HG02571 (cell line): ENCODE results near the gene EPHA2.

Source experiments
- ATAC-seq: cut with Tn5 transposase; IDR thresholded peaks from one replicate; pipeline ENCODE4 v1.9.1; 2021; ENCODE audit warnings: mild to moderate bottlenecking, moderate library complexity; ENCODE audit not compliant: unreplicated experiment

EPHA2 gene

DNA sequence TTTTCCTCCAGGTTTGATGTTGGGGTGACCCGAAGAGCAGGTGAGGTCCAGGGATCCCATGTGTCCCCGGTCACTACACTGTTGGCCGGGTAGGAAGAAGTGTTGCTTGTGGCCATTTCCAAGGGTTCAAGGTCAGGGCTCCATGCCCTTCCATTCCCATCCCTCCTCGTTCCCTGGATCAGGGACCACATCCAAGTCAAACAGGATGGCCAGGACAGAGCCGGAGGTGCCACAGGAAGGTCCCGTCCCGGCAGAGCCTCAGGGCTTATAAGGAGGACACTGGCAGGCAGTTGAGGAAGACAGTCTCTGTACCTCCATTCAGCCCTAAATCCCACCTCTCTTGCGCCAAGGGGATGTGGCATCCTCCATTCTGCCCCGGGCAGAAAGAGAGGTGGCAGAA lies 60.4 kb downstream of the EPHA2 start:
- ATAC-seq = no peak

DNA sequence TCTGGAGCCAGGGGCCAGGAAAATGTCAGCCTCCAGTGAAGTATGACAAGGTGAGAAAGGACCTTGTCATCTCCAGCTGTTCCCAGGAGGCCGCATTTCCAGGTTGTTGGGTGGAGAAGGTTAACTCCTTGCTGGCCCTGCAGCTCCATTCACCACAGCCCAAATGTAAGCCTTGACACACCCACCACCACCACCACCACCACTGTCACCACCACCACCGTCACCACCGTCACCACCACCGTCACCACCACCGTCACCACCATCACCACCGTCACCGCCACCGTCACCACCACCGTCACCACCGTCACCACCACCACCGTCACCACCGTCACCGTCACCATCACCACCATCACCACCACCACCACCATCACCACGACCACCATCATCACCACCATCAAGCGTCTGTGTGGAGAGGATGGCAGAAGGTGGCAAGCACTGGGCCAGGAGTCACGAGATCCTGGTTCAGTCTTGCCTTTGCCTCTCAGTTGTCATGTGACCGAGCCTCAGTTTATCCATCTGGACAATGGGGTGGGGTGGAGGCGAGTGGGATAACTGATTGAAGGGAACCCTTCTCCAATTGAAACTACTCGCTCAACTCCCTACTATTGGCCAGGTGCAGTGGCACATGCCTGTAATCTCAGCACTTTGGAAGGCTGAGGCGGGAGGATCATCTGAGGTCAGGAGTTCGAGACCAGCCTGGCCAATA lies 61.3 kb downstream of the EPHA2 start:
- no peak for ATAC-seq

DNA sequence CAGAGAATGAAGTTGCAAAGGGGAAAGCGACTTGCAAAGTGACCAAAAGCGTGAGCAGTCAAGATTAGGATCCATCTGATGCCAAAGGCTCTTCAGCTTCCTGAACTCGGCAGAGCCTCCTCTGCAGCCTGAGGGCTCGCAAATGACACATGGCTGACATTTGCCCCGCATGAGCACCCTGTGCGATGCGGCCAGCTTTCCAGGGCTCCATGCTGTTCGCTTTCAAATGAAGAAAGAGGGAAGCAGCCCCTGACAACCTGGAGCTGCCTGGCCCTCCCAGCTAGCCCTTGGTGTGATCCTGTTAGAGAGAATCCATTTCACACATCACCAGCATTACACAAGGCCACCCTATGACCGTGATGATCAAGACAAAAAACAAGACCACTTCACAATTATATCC lies 62.3 kb downstream of the EPHA2 start:
- ATAC-seq = no peak

DNA sequence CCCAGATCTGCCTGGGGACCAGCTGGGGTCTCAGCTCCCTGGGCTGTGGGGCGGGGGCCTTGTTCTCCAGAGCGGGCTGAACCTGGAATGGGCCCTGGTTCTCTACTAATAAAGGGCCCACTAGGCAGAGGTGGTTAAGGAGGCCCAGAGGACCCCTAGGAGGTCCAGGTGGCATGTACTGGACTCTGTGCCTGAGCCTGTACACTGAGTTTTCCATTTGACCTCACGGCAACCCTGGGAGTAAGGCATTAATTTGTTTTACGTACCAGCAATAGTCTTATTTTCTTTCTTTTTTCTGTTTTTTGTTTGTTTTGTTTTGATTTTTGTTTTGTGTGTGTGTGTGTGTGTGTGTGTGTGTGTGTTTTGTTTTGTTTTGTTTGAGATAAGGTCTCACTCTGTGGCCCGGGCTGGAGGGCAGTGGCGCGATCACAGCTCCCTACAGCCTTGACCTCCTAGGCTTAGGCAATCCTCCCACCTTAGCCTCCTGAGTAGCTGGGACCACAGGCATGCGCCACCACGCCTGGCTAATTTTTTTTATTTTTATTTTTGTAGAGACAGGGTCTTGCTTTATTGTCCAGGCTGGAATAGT lies 62.9 kb downstream of the EPHA2 start:
- no peak for ATAC-seq

DNA sequence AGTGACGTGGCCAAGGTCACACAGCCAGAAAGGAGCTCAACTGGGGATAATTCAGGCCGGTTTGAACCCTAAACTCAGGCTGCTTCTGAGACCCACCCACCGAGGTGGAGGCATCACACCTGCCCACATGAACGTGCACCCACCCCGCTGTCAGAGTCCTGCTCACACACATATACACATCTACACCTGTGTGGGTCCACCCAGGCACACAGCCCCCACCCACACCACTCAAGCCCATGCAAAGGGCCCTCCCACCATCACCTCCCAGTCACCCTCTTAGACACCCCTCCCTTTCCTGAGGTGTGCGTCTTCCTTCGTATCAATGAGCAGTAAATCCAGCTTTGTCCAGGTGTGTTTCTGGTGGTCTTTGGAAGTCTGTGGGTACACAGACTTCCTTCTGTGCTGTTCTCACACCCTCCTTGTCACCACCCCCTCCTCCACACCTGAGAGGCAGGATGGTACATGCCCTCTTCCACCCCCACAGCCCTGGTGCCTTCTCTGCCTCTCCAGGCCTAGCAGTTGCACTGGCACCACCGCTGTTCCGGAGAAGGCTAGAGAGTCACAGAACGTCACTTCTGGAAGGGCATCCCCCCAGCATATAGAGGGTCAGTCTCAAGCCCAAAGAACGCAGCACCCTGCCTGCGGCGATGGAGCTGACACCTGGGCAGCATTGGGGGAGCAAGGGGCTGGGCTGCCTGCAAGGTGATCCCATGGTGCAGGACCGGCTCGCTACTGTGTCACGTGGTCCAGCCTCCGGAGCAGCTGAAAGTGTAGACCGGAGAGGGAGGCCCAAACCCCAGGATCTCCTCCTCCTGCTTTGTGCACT lies 63.6 kb downstream of the EPHA2 start:
- ATAC-seq = no peak

DNA sequence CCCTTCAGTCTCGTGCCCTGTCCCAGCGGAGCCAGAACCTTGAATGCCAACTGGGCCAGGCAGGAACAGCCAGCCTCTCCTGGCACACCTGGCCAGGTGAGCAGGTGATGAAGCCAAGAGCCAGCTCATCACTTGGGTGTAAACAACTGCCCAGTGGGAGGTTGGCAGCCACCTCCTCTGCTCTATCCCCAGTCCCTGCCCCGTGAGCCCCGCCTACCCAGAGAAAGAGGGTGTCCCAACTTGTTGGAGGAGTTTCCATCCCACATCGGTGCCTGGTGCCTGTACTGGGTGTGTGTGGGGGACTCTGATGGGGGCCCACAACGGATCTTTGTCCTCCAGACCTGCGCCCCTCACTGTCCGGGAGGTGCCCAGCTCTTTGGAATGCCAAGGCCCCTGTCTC lies 64.6 kb downstream of the EPHA2 start:
- ATAC-seq = no peak

DNA sequence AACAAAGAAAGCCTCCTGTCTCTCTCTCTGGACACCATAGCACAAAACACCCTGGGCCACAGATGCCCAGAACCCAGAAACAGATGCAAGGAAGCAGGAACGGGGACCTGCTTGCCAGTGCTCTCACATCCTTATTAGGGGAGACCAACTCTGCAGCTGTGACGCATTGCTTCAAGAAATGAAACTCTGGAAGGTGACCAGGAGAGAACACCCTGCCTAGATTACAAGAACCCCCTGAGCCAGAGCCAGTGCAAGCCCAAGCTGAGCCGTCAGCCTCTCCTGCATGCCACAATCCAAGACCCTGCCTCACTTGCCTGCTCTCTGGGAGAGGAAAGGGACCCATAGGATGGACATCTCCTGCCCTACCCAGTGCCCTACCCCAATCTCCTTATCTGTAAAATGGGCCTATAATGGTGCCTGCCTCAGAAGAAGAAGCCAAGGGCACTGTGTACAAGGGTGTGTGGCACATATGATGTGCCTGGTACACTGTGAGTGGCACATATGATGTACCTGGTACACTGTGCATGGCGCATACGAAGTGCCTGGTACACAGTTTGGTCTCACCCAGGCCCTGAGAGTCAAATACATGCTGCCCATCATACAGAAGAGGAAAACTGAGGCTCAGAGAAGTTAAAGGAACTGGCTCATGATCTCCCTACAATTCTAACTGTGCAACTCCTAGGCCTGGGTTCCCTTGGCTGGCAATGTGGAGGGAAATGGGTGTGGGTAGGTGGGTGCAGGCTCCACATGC lies 65.6 kb downstream of the EPHA2 start:
- ATAC-seq = no peak

DNA sequence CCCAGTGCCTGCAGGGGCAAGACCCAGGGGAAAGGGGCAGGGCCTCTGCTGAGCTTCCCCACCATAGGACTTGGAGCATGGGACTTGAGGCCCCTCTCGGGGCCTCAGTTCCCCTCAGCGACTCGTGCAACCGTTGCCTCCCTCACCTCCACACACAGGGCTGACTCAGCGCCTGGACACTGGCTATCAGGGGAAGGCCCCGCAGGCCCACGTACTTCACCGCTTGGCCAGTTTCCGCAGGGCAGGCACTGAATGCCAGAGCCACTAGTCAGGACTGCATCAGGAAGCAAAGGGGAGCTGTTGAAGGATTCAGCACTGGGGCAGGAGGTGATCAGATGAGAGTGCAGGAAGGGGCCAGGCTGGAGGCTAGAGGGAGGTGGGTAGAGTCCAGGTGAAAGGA lies 66.9 kb downstream of the EPHA2 start:
- no peak for ATAC-seq

DNA sequence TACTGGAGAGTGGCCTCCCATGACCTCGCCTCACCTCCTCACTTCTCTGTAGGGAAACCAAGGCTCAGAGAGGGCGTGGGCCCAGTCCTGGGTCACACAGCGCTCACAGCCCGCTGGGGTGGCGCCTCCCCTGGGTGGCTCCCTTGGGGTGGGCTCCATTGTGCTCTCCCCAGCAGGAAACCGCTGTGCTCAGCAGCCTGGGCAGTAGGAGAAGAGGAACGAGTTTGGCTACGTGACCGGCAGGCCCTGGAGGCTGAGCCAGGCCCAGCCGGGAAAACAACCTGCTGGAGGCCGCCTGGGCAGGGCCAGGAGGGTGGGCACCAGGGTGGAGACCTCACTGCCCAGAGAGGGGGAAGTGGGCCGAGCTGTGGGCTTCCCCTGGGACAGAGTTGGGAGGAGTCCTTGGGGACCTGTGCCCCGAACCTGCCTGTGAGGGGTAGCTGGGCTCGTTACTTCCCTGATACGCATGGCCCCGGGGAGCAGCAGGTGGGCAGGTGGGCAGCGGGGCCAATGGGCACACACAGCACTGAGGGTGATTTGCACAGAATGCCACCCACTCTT lies 67.4 kb downstream of the EPHA2 start:
- ATAC-seq = no peak

DNA sequence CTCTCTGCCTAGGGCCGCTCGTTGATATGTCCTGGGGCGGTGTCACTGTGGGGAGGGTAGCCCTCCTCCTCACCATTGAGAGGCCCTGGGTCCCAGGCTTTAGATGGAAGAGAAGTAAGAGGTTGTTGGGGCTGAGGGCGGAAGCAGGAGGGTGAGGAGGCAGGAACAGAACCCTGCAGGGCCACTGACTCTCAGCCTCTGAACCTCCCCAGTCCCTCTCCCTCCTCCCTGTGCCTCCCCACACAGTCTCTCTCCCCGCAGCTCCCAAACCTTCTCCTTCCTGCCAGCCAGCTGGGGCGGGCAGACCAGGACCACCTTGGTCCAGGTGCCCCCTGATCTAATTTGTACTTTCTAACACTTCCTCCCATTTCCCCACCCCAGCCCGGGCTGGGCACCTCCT lies 68.1 kb downstream of the EPHA2 start:
- ATAC-seq = no peak

DNA sequence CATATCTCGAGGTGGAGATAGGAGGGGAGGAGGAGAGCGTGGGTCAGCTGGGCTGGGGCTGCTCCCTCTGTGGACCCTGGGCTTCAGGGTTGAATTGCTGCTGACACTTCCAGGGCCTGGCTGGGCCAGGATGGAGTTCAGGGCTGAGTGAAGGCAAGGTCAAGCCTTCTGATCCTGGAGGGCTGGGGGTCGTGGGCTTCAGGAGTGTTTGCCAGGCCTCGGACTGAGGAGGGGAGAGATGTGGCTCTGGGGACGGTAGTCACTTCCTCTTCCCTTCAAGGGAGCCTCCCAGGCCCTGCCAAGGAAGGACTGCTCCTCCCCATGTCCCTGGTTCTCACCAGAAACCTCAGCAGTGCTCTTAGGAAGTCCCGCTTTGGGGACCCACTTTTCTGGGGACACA lies 70.3 kb downstream of the EPHA2 start:
- ATAC-seq = no peak

DNA sequence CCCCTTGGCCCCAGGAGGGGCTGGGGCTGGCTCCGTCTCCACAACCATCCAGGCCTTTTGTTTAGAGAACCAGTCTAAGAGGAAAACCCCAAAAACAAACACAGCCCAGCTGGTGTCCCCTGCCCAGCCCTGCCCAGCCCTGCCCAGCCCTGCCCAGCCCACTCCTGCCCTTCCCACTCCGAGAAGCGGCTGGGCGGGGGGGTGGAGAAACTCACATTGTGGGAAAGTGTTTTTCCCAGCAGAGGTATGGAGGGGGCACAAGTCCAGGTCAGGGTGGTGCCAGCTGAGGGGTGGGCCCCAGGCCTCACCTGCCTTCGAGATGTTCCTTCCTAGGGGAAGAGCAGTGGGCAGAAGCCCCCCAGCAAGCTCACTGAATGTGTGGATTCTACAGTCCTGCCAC lies 72.4 kb downstream of the EPHA2 start:
- ATAC-seq = no peak

DNA sequence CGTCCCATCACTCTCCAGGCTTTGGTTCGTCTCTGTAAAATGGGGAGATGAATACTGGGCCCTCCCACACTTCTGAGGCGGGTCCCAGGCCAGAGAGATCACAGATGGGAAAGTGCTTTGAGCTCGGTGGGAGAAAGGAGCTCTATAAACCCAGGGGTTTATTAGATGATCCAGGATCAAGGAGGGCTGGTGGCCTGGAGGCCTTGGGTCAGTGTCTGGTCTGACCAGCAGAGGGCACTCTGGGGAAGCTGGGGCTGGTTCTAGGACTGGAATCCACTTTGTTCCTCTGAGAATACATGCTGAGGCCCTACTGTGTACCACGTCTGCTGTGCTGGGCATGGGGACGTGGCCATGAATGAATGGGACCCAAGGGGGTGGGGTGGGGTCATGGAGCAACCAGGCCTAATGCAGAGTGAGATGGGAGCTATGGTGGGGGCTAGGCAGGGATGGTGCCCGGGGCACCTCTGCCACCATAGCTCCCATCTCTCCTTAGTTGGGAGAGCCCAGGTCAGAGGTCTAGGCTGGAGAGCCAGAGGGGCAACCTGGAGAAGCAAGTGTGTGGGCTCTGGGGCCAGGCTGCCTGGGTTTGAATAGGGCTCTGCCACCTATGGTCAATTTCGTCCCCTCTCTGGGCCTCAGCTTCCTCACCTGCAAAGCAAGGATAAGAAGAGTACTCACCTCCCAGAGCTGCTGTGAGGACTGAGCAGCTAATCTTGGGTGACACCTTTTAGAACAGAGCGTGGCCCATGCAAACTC lies 73.4 kb downstream of the EPHA2 start:
- no peak for ATAC-seq

DNA sequence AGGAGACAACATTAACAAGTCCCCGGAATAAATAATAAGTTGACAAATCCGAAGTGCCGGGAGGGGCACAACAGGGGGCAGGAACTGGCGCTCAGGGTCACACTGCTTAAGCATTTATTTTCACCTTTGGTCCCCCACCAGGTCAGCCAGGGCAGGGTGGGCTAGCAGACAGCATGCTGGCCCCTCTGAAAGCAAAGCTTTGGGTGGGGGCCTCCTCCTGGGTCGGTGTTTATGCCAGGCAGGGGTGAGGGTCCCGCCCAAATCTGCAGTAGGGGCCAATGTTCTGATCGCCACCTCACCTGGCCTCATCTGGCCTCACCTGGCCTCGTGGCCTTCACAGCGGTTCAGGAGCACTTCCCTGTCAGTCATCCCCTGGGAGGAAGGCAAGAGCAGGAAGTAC lies 74.2 kb downstream of the EPHA2 start:
- ATAC-seq = no peak

DNA sequence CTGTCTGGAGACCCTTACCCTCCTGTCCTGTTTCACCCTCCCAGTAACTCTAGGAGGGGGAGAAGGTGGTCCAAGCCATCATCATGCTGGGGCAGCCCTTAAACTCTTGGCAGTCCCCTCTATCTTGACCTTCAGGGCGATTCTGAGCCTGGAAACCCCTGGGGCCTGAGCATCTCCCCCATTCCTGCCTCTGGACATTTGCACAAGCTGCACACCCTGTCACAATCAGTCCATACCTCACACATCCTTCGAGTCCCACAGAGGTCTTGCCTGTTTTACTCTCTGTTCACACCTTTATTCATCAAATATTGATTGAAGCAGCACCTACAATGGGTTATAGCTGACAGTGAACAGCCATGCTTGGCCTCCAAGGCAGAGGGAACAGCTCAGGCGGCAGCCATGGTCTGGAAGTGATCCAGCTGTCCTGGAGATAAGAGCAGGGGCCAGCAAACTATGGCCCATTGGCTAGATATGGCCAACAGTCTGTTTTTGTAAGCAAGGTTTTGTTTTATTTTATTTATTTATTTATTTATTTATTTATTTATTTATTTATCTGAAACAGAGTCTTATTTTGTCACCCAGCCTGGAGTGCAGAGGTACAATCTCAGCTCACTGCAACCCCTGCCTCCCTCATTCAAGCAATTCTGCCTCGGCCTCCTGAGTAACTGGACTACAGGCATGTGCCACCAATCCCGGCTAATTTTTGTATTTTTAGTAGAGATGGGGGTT lies 75.3 kb downstream of the EPHA2 start:
- no peak for ATAC-seq

DNA sequence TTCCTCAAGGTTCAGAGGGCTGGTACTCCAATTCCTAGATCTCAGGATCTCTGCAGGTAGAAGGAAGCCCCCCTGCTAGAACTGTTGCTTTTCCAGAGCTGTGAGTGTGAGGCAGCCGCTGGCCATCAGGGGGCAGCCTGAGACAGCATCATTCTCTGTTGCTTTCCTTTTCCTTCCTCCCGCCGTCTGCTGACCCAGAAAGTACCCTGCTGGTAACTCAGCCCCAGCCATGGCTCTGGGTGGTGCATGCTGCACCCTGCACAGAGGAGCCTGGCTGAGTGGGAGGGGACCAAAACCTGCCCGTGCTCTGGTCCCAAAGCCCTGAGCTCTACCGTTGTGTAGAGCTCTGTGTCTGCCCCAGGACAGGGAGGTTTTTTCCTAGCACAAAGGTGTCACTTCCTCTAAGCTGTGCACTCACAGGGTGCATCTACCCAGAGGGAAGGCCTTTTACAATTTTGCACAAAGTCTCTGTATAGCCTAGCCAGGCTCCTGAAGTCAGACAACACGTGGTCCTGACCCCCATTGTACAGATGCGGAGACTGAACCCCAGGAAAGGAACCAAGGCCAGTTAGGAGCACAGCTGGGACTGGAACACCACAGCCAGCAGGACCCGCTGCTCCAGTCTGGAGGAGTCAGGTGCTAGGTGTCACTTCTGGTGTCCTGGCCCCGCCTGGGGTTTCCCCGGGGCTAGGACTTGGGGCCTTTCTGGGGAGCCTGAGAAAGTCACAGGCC lies 76.8 kb downstream of the EPHA2 start:
- ATAC-seq = no peak

DNA sequence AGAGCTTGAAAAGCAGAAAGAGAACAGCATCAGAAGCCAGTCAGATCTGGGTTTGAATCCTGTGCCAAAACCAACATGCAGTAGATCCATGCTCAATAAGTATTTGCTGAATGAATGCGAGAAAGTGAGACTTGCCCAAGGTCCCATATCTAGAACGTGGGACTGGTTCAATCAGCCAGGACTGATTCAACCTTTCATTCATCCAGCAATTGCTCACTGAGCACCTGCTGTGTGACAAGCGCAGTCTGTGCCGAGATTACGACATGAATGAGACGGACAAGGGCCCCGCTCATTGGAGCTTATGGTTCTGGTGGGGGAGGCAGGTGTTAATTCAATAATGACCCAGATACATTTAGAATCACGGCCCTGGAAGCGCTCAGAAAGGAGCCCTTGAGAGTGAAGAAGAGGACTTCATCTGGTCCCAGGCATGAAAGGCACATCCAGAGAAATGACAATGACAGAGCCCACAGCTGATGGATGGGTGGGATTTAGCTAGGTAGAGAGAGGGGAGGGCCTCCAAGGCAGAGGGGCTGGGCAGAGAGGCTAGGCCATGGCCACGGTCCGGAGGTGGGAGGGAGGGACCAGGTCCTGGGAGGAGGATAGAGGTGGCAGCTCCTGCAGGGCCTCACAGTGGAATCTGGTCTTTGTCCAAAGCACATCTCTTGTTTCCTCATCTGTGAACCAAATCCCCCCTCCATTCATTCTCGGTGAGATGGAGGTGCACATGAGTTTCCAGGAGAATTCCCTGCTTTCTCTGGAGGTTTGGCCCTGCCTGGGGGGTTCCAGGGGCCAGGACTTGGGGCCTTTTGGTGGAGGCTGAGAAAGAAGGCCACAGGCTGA lies 78.2 kb downstream of the EPHA2 start:
- no peak for ATAC-seq

DNA sequence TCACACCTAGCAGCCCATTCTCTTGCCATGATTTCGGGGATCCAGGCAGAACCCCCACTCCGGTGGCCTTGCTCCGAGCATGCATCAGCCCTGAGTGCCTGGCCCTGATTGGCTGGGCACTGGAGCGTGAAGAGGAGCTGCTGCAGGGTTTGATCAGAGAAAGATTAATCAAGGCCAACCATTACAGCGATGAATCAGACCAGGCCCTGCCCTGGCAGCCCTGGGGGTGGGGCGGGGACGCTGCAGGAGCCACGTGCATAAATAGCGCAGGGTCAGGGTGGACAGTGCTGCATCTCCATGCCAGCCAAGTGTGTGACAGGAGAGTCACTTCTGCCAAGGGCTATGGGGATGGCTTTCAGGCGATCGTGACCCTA lies 79.0 kb downstream of the EPHA2 start:
- no peak for ATAC-seq
